Endometrial microvascular endothelial cells (primary cell): ENCODE results near the gene U2AF2. TPM values are rescaled to one million over a fixed set of nuclear protein-coding genes. Genes with fewer than 3 reads are reported as not detected.

Experiments
- in situ Hi-C: cut with HindIII; loops from 2 replicates; pipeline ENCODE4 v1.10.0; 2017; ENCODE audit warnings: low sequenced_read_pairs, low pct_unique_long_range_greater_than_20kb; ENCODE audit errors: inconsistent ontology term
- total RNA-seq: library from RNA; depleted of rRNA; stranded (reverse); fragments of >200 nt; gene quantifications from one replicate; pipeline ENCODE4 v1.2.3, GENCODE V29; 2015; ENCODE audit errors: inconsistent ontology term

The U2AF2 gene
- total RNA-seq, 1 donor from 2014 or later: 215 TPM

GRCh38 chr19:55681131-55682092, 26.6 kb downstream of the U2AF2 start:
- in situ Hi-C loops: no loop called here

GRCh38 chr19:55683449-55684261, 28.8 kb downstream of the U2AF2 start:
- in situ Hi-C loops: no loop called here

- in situ Hi-C loops: no loop called here
Observed at GRCh38 chr19:55684946-55685681, 30.3 kb downstream of the U2AF2 start.

GRCh38 chr19:55685776-55686175, 30.9 kb downstream of the U2AF2 start:
- in situ Hi-C loops: no loop called here

- in situ Hi-C loops: no loop called here
Observed at GRCh38 chr19:55686311-55687050, 31.6 kb downstream of the U2AF2 start.

- in situ Hi-C loops: no loop called here
Observed at GRCh38 chr19:55687281-55688201, 32.7 kb downstream of the U2AF2 start.

GRCh38 chr19:55688422-55689218, 33.8 kb downstream of the U2AF2 start:
- in situ Hi-C loops: no loop called here

- in situ Hi-C loops: no loop called here
Observed at GRCh38 chr19:55689411-55690108, 34.7 kb downstream of the U2AF2 start.

- in situ Hi-C loops: no loop called here
Observed at GRCh38 chr19:55690109-55690768, 35.4 kb downstream of the U2AF2 start.

GRCh38 chr19:55690769-55691545, 36.1 kb downstream of the U2AF2 start:
- in situ Hi-C loops: no loop called here

- in situ Hi-C loops: no loop called here
Observed at GRCh38 chr19:55691561-55692481, 37.0 kb downstream of the U2AF2 start.

GRCh38 chr19:55692681-55693081, 37.8 kb downstream of the U2AF2 start:
- in situ Hi-C loops: no loop called here

- in situ Hi-C loops: no loop called here
Observed at GRCh38 chr19:55693336-55693974, 38.6 kb downstream of the U2AF2 start.

- in situ Hi-C loops: no loop called here
Observed at GRCh38 chr19:55694241-55694655, 39.4 kb downstream of the U2AF2 start.
